HG03342 (cell line): Measurements from ENCODE around the gene MAPK7.
A peak's percentile ranks its signal among the peaks of the same experiment; 100 is the strongest.

Experiments
- ATAC-seq: cut with Tn5 transposase; IDR thresholded peaks from one replicate; pipeline ENCODE4 v1.9.1; 2021; ENCODE audit warnings: mild to moderate bottlenecking, moderate library complexity; ENCODE audit not compliant: unreplicated experiment

The MAPK7 gene

DNA sequence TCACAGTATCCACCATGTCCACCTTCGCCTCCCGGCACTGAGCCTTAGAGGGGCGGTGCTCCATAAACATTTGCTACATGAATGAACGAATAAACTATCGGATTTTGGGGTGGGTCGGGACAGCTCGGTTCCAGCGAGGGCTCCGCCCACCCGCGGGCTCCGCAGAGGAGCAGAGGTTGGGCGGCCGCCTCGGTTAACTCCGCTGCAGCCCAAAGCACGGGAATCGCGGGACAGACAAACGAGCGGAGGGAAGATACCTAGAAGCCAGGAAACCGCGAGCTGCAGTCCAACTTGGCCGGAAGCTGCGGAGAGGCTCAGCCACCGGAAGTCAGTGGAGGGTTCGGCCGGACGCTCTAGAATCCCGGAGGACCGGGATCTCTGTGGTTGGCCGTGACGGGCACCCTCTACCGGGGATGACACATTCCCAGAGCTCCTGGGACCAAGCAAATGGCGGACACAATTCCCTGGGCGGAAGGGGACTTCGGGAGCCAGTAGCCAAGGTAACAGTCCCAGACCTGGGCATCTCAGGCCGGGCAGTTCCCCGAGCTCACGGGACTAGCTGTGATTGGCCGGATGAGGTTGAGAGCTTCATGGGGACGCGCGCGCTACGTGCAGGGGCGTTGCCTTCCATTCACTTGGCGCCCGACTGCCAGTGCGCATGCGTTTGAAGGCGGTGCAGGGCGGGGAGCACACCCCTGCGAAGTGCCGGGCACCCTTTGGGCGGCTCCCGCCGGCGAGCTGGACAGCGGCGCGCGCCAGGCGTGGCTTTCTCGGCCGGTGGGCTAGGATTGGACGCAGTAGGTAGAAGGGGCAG lies 489 bp upstream of the MAPK7 start:
- peak; percentile 92 for ATAC-seq

DNA sequence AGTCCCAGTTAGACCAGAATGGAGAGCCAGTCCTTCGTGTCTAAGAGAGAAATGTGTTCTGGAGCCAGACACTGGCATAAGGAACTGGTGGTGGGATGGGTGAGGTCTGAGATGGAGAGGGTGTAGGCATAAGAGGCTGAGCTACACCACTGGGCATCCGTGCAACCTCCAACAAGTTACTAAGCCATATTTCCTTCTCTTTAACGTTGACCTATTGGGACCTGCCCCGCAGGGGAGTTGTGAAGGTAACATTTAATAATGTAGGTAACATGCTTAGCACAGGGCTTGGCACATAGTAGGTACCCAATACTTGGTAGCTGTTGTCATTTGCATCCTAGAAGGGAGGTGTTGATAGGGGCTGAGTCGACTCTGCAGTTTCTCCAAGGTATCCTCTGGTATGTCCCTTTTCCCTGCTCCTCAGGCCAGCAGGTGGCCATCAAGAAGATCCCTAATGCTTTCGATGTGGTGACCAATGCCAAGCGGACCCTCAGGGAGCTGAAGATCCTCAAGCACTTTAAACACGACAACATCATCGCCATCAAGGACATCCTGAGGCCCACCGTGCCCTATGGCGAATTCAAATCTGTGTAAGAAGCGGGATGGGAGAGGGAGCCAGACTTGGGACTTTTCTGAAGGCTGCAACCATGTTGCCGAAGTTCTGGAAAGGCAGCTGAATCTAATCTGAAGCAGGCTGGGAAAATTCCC lies 1.2 kb downstream of the MAPK7 start:
- no peak for ATAC-seq

DNA sequence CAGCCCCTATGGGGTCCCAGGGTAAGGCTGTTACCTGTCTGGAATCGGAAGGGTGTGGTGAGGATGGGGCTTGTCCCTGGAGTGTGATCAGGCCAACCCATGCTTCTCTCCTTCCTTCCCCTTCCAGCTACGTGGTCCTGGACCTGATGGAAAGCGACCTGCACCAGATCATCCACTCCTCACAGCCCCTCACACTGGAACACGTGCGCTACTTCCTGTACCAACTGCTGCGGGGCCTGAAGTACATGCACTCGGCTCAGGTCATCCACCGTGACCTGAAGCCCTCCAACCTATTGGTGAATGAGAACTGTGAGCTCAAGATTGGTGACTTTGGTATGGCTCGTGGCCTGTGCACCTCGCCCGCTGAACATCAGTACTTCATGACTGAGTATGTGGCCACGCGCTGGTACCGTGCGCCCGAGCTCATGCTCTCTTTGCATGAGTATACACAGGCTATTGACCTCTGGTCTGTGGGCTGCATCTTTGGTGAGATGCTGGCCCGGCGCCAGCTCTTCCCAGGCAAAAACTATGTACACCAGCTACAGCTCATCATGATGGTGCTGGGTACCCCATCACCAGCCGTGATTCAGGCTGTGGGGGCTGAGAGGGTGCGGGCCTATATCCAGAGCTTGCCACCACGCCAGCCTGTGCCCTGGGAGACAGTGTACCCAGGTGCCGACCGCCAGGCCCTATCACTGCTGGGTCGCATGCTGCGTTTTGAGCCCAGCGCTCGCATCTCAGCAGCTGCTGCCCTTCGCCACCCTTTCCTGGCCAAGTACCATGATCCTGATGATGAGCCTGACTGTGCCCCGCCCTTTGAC lies 2.4 kb downstream of the MAPK7 start:
- ATAC-seq, result no peak

DNA sequence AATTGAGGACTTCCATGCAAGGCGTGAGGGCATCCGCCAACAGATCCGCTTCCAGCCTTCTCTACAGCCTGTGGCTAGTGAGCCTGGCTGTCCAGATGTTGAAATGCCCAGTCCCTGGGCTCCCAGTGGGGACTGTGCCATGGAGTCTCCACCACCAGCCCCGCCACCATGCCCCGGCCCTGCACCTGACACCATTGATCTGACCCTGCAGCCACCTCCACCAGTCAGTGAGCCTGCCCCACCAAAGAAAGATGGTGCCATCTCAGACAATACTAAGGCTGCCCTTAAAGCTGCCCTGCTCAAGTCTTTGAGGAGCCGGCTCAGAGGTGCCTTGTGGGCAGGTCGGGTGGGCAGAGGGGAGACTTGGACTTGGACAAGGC lies 3.1 kb downstream of the MAPK7 start:
- no peak for ATAC-seq

DNA sequence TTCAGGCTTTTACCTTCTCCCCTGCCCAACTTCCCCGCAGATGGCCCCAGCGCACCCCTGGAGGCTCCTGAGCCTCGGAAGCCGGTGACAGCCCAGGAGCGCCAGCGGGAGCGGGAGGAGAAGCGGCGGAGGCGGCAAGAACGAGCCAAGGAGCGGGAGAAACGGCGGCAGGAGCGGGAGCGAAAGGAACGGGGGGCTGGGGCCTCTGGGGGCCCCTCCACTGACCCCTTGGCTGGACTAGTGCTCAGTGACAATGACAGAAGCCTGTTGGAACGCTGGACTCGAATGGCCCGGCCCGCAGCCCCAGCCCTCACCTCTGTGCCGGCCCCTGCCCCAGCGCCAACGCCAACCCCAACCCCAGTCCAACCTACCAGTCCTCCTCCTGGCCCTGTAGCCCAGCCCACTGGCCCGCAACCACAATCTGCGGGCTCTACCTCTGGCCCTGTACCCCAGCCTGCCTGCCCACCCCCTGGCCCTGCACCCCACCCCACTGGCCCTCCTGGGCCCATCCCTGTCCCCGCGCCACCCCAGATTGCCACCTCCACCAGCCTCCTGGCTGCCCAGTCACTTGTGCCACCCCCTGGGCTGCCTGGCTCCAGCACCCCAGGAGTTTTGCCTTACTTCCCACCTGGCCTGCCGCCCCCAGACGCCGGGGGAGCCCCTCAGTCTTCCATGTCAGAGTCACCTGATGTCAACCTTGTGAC lies 3.6 kb downstream of the MAPK7 start:
- ATAC-seq, result no peak

DNA sequence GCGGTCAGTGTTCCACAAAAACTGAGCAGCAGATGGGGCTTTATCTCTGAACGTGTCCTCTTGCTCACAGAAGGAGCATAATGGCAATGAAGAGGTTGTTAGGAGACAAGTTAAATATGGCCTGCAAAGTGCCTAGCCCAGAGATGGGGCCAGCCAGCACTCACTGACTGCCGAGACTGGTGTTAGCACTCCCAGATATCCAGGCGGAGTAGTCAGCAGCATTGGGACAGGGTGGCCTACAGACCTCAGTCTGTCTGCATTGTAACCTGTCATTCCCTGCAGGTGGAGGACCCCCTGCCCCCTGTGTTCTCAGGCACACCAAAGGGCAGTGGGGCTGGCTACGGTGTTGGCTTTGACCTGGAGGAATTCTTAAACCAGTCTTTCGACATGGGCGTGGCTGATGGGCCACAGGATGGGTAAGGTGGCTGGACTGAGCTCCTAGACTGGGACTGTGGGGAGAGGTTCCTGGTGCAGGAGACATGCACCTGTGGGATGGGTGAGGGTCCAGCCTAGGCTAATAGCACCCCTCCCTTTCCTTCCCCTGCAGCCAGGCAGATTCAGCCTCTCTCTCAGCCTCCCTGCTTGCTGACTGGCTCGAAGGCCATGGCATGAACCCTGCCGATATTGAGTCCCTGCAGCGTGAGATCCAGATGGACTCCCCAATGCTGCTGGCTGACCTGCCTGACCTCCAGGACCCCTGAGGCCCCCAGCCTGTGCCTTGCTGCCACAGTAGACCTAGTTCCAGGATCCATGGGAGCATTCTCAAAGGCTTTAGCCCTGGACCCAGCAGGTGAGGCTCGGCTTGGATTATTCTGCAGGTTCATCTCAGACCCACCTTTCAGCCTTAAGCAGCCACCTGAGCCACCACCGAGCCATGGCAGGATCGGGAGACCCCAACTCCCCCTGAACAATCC lies 4.5 kb downstream of the MAPK7 start:
- ATAC-seq, result no peak

DNA sequence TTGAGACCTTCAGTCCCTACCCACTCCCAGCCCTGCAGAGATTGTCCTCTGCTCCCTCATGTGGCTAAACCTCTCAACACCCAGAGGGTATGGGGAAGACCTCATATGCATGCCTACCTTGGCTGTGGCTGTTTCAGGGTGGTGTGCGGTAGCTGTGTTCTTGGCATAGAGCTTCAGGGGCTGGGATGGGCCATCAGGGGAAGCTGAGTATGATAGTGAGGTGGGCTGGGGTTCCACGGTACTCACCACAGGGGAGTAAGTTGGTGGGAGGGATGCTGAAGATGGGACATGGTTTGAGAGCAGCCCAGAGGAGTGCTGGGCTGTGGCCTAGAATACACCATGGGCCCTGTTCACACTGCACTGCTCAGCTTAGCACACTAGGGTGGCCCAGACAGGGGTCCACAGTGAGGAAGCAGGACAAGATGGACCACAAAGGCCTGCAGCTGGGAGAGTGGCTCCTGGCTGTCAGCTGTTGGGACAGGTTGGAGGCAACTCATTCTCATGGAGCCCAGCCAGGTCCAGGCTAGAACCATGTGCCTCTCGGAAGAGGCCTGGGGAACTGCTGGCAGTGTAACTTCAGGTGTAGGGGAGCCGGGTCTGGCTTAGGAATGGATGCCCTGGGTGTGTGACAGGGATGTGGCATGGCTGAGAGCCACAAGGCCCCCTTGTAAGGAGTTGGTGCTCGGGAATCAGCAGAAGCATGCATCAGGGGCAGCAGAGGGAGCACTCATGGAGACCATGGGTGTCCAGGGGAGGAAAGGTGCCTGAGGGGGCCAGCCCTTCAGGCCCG lies 5.6 kb downstream of the MAPK7 start:
- ATAC-seq, result no peak

DNA sequence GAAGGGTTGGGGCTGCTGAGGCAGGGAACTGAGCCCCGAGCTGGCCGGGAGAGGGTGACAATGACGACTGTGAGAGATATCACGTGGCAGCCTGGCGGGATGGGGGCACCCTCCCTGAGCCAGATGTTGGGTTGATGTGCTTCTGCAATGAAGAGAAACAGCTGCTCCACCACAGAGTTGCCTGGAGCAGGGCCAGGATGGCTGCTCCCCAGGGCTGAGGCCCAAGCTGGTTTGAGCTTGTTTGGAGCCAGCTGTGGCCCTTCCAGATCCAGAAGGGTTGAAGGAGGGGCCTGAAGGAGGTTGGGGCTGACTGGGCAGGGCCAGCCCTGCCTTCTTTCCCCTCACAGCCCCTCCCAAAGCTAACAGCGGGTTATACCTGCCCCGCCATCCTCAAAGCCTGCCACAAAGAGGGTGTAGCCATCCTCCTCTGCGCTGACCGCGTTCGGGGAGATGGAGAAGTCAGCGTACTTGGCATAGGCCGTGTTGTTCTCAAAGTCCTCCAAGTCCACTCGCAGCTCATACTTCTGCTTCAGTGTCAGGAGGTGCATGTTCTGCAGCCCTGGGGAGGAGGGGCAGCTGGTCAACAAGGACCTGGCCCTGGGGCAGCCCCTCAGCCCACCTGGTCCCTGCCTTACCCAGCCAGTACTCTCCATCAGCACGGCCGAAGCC lies 6.6 kb downstream of the MAPK7 start:
- ATAC-seq, result no peak

DNA sequence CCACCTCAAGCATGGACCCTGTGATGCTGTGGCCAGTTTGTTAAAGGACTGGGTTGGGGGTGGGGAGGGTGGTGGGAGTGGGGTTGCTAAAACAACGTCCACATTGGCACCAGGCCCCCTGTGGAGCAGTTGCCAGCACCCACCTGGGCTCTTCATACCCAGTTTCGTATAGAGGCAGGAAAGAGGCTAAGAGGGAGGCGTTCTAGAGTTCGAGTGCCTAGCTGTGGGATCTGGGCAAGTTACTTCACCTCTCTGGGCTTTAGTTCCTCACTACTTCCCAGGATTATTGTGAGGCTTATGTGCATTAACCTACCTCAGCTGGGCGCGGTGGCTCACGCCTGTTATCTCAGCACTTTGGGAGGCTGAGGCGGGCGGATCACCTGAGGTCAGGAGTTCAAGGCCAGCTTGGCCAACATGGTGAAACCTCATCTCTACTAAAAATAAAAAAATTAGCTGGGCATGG lies 7.3 kb downstream of the MAPK7 start:
- no peak for ATAC-seq

DNA sequence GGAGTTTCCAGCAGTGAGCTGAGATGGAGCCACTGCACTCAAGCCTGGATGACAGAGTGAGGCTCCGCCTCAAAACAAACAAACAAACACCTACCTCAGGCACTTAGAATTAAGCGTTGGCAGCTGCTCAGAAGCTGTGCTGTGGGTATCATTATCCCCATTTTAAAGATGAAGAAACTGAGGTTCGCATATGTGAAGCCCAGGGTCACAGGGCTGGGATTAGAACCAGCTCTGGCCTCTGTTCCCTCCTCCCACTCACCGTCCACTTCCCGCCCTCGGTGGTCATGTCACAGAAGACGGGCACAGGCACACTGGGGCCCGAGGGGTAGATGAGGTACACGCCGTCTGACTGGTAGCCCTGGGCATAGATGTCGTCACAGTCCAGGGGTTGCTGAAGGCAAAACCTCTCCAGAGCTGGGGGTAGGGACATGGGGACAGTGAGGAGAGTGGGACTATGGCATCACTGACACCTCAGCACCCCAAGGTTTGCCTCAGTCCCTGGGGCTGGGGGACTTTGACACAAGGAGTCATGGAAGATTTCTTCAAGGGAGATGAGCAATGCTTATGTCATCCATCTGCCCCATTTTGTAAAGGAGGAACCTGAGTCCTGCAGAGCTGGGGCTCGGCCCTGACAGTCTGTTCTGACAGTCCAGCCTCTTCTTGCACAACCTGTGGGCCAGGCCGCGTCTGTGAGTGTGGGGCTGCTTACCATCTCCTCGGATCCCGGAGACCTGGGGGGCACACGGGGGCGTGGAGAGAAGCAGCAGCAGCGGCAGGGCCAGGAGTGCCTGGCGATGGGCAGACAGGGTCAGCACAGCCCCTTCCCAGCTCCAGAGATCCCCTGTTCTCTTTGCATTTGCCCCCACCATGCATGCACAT lies 8.0 kb downstream of the MAPK7 start:
- no peak for ATAC-seq

DNA sequence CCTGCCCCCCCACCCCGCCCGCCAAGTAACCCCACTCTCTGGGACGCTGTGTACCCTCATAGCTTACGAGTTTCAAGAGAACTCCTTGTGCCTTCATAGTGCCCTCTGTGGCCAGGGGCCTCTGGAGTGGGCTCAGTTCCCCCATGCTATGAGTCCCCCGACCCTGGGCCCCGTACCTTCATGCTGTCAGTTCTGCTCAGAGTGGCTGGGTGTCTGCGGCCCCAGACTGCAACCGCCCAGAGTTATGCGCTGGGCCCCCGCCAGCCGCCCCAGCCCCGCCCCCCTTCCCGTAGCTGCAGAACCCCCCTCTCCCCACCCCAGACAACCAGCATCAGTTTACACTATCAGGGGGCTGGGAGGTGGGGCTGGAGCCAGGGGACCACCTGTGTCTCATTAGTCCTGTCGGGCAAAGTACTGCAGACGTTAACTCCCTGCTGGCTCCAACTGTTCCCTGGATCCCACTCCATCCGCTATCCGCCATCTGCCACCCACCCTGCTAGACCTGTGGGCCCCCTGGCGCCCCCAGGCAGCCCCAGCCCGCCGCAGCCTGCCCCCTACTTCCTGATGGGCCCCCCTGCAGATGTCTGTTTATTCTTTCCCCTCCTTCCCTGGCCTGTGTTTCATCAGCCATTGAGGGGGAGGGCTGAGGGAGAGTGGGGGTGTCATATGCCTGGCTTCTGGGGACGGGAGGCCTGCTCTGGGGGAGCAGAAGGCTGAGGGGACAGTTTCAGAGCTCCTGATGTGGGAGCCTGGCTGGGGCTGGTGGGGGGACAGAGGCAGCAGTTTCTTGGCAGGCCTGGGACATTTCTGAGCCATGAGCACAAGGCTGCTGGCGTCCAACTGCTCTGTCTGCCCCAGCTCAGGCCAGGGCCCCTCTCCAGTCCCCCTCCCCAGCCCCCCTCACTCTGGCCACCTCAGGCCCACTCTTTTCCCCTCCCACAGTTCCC lies 8.9 kb downstream of the MAPK7 start, which contains the start of gene MFAP4:
MFAP4 (minus strand) TSS at position 217 of the 947 bp plus-strand sequence; CDS start at position 182, 35 bp downstream.
- ATAC-seq, result no peak

DNA sequence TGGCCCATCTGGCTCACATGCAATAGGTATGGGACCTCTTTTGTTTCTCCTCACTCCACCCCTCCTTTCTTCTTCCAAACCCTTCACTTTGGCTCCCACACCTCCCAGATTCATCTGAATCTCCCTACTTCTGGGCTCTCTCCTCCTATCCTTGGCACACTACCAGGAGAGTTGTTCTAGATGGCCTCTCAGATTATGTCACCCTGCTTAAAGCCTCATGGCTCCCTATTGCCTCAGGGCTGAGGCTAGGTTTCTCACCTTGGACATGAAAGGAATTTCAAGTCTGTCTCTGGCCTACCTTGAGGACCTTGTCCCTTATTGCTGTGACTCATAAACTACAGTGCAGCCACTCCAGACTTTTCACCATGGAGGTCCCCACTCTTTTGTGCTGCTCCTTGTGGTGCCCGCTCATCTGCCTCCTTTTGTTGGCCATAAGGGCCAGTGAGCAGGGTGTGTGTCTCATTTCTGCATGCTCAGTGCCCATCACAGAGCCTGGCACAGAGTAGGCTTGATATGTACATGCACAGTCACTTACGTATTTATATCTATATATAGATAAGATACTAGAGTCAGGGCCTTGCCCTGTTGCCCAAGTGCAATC lies 9.7 kb downstream of the MAPK7 start:
- no peak for ATAC-seq

DNA sequence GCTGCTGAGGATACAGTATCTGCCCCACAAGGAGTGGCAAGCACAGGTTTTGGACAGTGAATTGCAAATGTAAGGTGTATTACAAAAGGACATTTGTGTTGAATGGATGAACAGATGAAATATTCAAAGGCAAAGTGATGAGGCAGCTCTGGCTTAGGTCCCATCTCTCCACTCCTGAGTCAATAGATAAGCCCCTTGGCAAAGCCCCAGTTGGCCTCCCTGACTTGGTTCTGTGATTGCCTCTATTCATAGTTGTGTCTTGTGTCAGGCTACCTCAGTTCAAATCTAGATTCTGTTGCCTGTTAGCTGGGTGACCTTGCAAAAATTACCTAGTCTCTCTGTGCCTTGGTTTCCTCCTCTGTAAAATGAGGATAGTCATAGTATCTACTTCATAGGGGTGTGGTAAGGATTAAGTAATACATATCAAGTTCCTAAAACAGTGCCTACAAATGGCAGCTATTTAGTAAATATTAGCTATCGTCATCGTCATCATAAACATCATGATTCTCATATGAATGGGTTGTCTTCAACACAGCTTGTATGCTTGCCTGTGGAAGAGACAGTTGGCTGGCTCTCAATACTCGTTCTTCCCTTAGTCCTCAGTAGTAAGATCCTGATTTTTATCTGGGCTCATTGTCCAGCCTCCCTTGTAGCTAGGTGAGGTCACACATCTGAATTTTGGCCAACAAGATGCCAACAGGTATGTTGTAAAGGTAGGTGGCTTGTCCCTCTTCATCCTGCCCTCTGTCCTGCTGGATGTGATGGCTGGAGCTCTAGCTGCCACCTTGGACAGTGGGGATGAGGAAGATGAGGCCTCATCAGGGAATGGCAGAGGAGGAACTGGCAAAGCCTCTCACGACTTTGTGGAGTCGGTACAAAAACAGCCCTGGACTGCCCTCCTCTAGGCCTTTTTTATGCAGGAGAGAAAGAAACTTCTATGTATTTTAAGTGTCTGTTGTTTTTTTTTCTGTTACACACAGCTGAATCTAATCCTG lies 10.8 kb downstream of the MAPK7 start:
- no peak for ATAC-seq

DNA sequence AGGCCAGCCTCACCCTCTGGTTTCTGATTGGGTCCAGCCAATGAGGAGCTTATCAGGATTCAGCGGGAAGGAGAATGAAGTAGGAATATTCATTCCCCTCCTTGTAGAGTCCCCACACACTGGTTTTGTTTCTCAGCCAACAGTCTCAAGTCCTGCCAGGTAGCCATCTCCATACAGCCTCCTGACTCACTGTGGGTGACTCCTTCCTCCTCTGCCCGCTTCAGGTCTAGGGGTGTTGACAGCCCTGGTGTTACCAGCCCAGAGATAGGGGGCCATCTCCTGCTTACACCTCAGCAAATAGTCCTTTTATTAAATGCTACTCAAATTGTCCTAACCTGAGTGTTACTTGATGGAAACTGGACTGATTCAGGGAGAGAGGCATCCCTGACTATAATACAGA lies 12.7 kb downstream of the MAPK7 start:
- ATAC-seq, result no peak

DNA sequence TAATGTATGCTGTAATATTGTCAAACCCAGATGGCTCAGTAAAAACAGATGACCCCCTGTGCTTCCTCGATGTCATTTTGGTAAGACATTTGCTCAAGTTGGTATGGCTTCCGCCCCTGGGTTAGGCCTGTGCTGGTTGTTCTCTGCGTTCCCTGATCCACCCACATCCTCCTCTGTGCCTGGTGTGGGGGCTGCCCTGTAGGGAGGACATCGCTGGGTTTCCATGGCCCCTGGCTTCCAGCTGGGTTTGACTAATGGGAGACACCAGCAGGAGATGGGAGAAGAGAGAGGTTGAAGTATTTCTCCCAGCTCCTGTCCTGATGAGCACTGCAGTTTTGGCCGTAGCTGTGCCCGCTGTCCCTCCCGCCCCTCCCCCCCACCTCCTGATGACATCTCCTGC lies 13.1 kb downstream of the MAPK7 start:
- no peak for ATAC-seq
